ENCODE data around the gene RIN3.

DNA sequence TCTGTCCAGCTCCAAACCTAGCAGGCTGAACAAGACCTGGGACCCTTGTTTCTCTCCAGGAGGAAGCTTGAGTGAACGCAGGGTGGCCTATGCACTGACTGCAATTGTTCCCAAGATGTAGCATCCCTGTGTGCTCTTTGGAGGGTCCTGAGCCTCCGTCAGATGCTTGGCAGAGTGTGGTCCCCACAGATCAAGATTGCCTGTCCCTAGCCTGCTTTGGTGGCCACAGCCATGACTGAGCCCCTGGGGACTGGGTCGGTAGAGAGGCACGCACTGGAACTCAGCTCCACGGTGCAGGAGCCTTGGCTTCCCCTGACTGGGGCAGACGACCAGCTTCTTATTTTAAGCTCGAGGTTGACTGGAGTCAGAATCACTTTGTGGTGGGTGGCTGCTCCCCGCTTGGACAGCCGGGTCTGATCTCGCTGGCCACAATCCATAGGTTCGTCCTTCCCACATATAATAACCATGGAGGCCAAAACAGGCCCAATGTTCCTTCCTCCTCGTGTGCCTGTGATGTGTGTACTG, 137.1 kb downstream of the RIN3 start:
- TF ChIP-seq, protein P1, sequence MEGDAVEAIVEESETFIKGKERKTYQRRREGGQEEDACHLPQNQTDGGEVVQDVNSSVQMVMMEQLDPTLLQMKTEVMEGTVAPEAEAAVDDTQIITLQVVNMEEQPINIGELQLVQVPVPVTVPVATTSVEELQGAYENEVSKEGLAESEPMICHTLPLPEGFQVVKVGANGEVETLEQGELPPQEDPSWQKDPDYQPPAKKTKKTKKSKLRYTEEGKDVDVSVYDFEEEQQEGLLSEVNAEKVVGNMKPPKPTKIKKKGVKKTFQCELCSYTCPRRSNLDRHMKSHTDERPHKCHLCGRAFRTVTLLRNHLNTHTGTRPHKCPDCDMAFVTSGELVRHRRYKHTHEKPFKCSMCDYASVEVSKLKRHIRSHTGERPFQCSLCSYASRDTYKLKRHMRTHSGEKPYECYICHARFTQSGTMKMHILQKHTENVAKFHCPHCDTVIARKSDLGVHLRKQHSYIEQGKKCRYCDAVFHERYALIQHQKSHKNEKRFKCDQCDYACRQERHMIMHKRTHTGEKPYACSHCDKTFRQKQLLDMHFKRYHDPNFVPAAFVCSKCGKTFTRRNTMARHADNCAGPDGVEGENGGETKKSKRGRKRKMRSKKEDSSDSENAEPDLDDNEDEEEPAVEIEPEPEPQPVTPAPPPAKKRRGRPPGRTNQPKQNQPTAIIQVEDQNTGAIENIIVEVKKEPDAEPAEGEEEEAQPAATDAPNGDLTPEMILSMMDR (conservative IDR thresholded peaks at IDR 0.05; ENCODE audit: low read depth, low read length), result no peak
- TF ChIP-seq EZH2 (IDR thresholded peaks at IDR 0.05; ENCODE audit: borderline replicate concordance, low read depth, low read length, poor library complexity, severe bottlenecking), result no peak
